Heart right ventricle (tissue), 16 donors: Measurements from ENCODE around the gene MB21D2. TPM values are rescaled to one million over a fixed set of nuclear protein-coding genes. Genes with fewer than 3 reads are reported as not detected.
"Not testable (repeated sequence)": the region's sequence is repeated elsewhere in the genome, so short reads cannot be mapped to it uniquely, and the experiment has no call there.

Source experiments
- ATAC-seq, 8 donors: fragments of 200-7000 bp; cut with Tn5 transposase; one replicate each; pipeline ENCODE4 v1.9.1; 2020; ENCODE audit warnings: mild to moderate bottlenecking in 8 of 8, moderate library complexity in 8 of 8, moderate number of reproducible peaks in 1 of 8
- DNase-seq, 2 donors: peaks; one replicate each; pipeline ENCODE4 v3.0.0-alpha.2; 2020
- H3K27ac ChIP-seq, 10 donors: fragments of 200-600 bp; sonication (generic) in 2 of 10; one replicate each; pipeline versions ENCODE4 v1.5.0 to v1.8.0; 2020 to 2022; ENCODE audit warnings: mild to moderate bottlenecking in 3 of 10
- H3K27me3 ChIP-seq, 7 donors: fragments of 200-600 bp; one replicate each; pipeline ENCODE4 v1.8.0; 2021 to 2022; ENCODE audit warnings: mild to moderate bottlenecking in 2 of 7
- H3K36me3 ChIP-seq, 9 donors: fragments of 200-600 bp; sonication (generic) in 1 of 9; one replicate each; pipeline versions ENCODE4 v1.5.0 to v1.8.0; 2020 to 2022; ENCODE audit warnings: mild to moderate bottlenecking in 2 of 9
- H3K4me1 ChIP-seq, 9 donors: fragments of 200-600 bp; sonication (generic) in 1 of 9; one replicate each; pipeline versions ENCODE4 v1.5.0 to v1.8.0; 2020 to 2022; ENCODE audit warnings: mild to moderate bottlenecking in 4 of 9
- H3K4me3 ChIP-seq, 10 donors: fragments of 200-600 bp; sonication (generic) in 2 of 10; one replicate each; pipeline versions ENCODE4 v1.5.0 to v1.8.0; 2020 to 2022; ENCODE audit warnings: mild to moderate bottlenecking in 7 of 10, moderate library complexity in 2 of 10
- H3K9me3 ChIP-seq, 11 donors: fragments of 200-600 bp in 10 of 11; sonication (generic) in 2 of 11; one replicate each; pipeline versions ENCODE4 v1.5.0 to v1.8.0; 2013 to 2022; ENCODE audit warnings: mild to moderate bottlenecking in 2 of 11, control low read depth in 1 of 11, moderate library complexity in 1 of 11
- WGBS, 2 donors: extraction: QIAGEN DNeasy Blood & Tissue Kit; methylation state at CpG; one replicate each; pipeline ENCODE4 v1.1.7; 2013; ENCODE audit warnings: inconsistent platforms in 1 of 2; 5-methylcytosine and 5-hydroxymethylcytosine counted together
- intact Hi-C, 10 donors: fragments of 100-400 bp; cut with DNase I; formaldehyde crosslinking; loops; one replicate each; pipeline versions ENCODE4 v1.11.1 to v1.14.2; 2022
- polyA plus RNA-seq, 2 donors: library from polyadenylated mRNA; stranded (reverse); fragments of 200-250 nt; gene quantifications; one replicate each; pipeline ENCODE4 v1.2.3, GENCODE V29; 2013
- total RNA-seq, 10 donors: library from RNA; stranded (reverse); fragmentation: NEBNext Ultra II Directional in 3 of 10; extraction: Animal tissue kit (Norgen Biotek cat#: 25700) in 3 of 10; gene quantifications; one replicate each; pipeline versions ENCODE4 v1.2.1 to v1.2.4, GENCODE V29; 2021 to 2023
- TF ChIP-seq, protein P1 (sequence below), 9 donors: fragments of 200-600 bp; sonication (generic) in 2 of 9; IDR thresholded peaks; one replicate each; pipeline versions ENCODE4 v1.5.0 to v1.8.0; 2021 to 2022; ENCODE audit warnings: antibody characterized with exemption in 9 of 9, mild to moderate bottlenecking in 5 of 9, moderate library complexity in 1 of 9
- donor health status: Arrhythmogenic right ventricular cardiomyopathy.
- donor health status: ischemic (EF 13 %, LVEDD 7.1; RV severe dilation, severe dysfunction).
- donor health status: healthy with polysubstance abuse.
- donor health status: DM: no; HTN: yes; CAD: no.
- donor health status: DM: no; HTN: no; CAD: no.
- donor health status: ischemic (EF 25% LVEDD 6.9; RV normal size, moderate dysfunction).
- donor health status: ischemic (EF 25% LVEDD 5.7; RV mildly dilated, moderate dysfunction).
- donor health status: healthy.
- donor health status: DM: yes; HTN: yes; CAD: no.
- donor health status: Ischemic cardiomyopathy.
- donor health status: ischemic (EF 35%, LVEDD 5.7; RV mildly dilated, moderate dysfunction).
- donor health status: nonischemic (EF 11% LVEDD 7.7; RV severe dilation, severe dysfunction).
- donor health status: DM: yes; HTN: yes; CAD: no.
- donor health status: PGD.
- donor health status: ischemic (EF 29% LVEDD 5.4; RV normal size, mild dysfunction).
- donor health status: nonischemic (EF 23%, LVEDD 6.1; RV moderate dilation, normal function).

MB21D2 gene
- total and polyA plus RNA-seq, 12 donors: 0.80 to 4.4 (median 2.8) TPM

DNA sequence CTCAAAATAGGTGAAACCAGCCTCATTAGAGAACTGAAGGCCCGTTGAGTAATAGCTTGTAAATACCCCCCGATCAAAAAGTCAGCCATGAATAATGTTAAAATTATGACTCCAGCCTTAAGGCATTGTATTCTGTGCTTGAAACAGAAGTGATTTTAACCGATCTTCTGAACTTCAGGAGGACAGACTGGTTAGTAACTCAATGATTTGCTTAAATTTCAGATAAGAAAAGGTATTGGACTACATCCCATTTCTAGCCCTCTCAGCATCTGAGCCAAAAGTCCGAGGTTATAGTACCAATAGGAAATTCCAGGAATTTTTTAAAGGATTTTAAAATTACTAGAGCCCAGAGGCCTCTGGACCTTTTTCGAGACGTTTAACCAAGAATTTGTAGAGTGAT, 122.6 kb downstream of the MB21D2 start:
- H3K4me3 ChIP-seq: no peak overlapping the region
- no peaks in the 10 kb centered on the region for H3K27me3 ChIP-seq
- intact Hi-C loops: no loop called here
- DNase-seq (no peak), ATAC-seq (no peak)
- 69 to 75% methylated on average over 6 of the region's 6 CpGs for WGBS, 2 donors
- no peaks in the 10 kb centered on the region for H3K4me1 ChIP-seq
- H3K27ac ChIP-seq: no peak overlapping the region
- H3K36me3 ChIP-seq: peaks cover 0 to 22% (median 5%) of the 10 kb centered on the region in 9 donors
- TF ChIP-seq, protein P1, sequence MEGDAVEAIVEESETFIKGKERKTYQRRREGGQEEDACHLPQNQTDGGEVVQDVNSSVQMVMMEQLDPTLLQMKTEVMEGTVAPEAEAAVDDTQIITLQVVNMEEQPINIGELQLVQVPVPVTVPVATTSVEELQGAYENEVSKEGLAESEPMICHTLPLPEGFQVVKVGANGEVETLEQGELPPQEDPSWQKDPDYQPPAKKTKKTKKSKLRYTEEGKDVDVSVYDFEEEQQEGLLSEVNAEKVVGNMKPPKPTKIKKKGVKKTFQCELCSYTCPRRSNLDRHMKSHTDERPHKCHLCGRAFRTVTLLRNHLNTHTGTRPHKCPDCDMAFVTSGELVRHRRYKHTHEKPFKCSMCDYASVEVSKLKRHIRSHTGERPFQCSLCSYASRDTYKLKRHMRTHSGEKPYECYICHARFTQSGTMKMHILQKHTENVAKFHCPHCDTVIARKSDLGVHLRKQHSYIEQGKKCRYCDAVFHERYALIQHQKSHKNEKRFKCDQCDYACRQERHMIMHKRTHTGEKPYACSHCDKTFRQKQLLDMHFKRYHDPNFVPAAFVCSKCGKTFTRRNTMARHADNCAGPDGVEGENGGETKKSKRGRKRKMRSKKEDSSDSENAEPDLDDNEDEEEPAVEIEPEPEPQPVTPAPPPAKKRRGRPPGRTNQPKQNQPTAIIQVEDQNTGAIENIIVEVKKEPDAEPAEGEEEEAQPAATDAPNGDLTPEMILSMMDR (IDR thresholded peaks at IDR 0.05): no peak
- H3K9me3 ChIP-seq: no peaks in the 10 kb centered on the region

DNA sequence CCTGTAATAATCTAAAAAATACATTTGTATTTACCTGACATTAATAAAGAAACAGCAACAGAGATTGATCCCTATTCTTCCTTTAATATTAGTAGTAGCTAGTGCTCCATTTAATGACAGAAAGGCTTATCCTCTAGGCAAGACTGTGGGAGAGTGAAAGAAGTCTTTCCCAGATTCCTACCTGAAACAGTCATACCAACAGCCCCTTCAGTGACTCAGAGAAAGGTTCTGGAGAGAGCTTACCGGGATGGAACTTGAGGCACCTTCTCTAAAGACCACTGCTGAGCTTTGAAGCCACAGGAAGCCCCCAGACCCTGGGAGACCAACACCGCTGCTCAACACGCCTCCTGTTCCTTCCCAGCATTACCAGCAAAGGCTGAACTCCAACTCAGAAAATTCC, 123.4 kb downstream of the MB21D2 start:
- ATAC-seq (no peak), DNase-seq (no peak)
- no peaks in the 10 kb centered on the region for H3K27me3 ChIP-seq
- 88 to 94% methylated on average over 3 of the region's 3 CpGs for WGBS, 2 donors
- TF ChIP-seq, protein P1 (IDR thresholded peaks at IDR 0.05): no peak
- H3K36me3 ChIP-seq: peaks cover 0 to 20% (median 5%) of the 10 kb centered on the region in 9 donors
- no peak overlapping the region for H3K27ac ChIP-seq
- no peak overlapping the region for H3K4me3 ChIP-seq
- H3K4me1 ChIP-seq: no peaks in the 10 kb centered on the region
- no peaks in the 10 kb centered on the region for H3K9me3 ChIP-seq
- intact Hi-C loops: no loop called here

DNA sequence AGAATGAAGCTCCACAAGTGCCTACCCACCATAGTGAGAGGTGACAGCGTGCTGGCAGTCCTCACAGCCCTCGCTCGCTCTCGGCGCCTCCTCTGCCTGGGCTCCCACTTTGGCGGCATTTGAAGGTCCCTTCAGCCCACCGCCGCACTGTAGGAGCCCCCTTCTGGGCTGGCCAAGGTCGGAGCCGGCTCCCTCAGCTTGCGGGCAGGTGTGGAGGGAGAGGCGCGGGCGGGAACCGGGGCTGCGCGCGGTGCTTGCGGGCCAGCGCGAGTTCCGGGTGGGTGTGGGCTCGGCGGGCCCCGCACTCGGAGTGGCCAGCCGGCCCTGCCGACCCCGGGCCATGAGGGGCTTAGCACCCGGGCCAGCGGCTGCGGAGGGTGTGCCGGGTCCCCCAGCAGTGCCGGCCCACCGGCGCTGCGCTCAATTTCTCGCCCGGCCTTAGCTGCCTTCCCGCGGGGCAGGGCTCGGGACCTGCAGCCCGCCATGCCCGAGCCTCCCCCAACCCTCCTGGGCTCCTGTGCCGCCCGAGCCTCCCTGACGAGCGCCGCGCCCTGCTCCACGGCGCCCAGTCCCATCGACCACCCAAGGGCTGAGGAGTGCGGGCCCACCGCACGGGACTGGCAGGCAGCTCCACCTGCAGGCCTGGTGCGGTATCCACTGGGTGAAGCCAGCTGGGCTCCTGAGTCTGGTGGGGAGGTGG, 128.7 kb downstream of the MB21D2 start:
- 92 to 94% methylated on average over 47 to 57 of the region's 57 CpGs for WGBS, 2 donors
- not testable (repeated sequence) for ATAC-seq, H3K27ac ChIP-seq, H3K36me3 ChIP-seq, H3K4me3 ChIP-seq, H3K4me1 ChIP-seq, H3K9me3 ChIP-seq, H3K27me3 ChIP-seq, DNase-seq
- intact Hi-C loops: loop anchor here in 1 of 10 donors (10.0 kb wide), 1 partner anchor 314 kb away; no protein-coding TSS in a partner anchor

DNA sequence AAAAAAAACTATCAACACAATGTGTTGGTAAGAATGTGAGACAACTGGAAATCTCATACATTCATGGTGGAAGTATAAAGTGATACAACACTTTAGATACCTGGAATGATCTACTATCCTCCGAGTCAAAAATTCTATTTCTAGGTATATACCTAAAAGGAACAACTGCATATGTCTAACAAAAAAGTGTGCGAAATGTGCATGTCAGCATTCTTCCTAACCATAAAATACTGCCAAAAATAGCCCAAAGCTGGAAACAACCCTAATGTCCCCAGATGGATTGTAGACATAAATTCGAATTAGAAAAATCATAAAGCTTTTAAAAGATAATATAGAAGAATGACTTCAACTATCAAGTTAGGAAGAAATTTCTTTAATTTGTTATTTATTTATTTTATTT, 139.1 kb downstream of the MB21D2 start:
- TF ChIP-seq, protein P1 (IDR thresholded peaks at IDR 0.05): no peak
- H3K4me3 ChIP-seq: no peak overlapping the region
- no peak for ATAC-seq
- WGBS, 2 donors: 85 to 94% methylated on average over 3 of the region's 3 CpGs
- H3K27ac ChIP-seq: no peak overlapping the region
- no peaks in the 10 kb centered on the region for H3K36me3 ChIP-seq
- no peaks in the 10 kb centered on the region for H3K27me3 ChIP-seq
- H3K9me3 ChIP-seq: peaks cover 0 to 28% (median 11%) of the 10 kb centered on the region in 11 donors
- DNase-seq: no peak
- H3K4me1 ChIP-seq: no peaks in the 10 kb centered on the region
- intact Hi-C loops: loop anchor here in 8 of 10 donors (10.0 kb wide), 5 partner anchors 124 to 314 kb away; no protein-coding TSS in a partner anchor

DNA sequence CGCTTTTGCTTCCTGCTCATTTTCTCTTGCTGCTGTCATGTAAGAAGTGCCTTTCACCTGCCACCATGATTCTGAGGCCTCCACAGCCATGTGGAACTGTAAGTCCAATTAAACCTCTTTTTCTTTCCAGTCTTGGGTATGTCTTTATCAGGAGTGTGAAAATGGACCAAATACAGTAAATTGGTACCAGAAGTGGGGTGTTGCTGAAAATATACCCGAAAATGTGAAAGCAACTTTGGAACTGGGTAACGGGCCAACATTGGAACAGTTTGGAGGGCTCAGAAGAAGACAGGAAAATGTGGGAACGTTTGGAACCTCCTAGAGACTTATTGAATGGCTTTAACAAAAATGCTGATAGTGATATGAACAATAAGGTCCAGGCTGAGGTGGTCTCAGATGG, 143.3 kb downstream of the MB21D2 start:
- ATAC-seq, H3K4me1 ChIP-seq, DNase-seq, H3K4me3 ChIP-seq, H3K27ac ChIP-seq, H3K36me3 ChIP-seq, H3K27me3 ChIP-seq: not testable (repeated sequence)
- WGBS, 2 donors: 71 to 76% methylated on average over 4 of the region's 4 CpGs
- peaks cover 0 to 28% (median 11%) of the 10 kb centered on the region in 11 donors for H3K9me3 ChIP-seq
- intact Hi-C loops: loop anchor here in 8 of 10 donors (10.0 kb wide), 5 partner anchors 120 to 310 kb away; no protein-coding TSS in a partner anchor
